GM21447 (cell line): ENCODE data around the gene PCBD1.

ENCODE experiments used
- ATAC-seq: cut with Tn5 transposase; IDR thresholded peaks from one replicate; pipeline ENCODE4 v1.9.1; 2021; ENCODE audit not compliant: unreplicated experiment

PCBD1 gene

GRCh38 chr10:70836319-70836718, 52.0 kb downstream of the PCBD1 start:
- no peak for ATAC-seq

GRCh38 chr10:70834441-70835151, 53.8 kb downstream of the PCBD1 start:
- no peak for ATAC-seq

DNA sequence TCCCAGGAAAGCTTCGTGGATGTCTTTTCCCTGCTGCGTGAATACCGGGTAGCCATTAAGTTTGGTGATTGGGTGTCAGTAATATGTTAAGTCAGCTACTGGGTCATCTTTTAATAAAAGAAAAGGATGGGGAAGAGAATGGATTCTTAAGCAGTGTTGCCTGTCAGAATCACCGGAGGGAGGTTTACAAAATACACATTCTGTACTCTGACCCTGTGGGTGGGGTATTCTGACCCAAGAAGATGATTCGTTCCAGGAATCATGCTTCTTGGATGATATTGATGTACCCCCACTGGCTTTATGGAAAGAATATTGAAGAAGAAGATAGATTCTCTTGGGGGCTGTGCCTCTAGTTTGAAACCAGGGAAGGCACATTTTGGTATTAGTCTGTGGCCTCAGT, 54.3 kb downstream of the PCBD1 start:
- no peak for ATAC-seq

- no peak for ATAC-seq
These were observed 54.8 kb downstream of the PCBD1 start for GRCh38 chr10:70833601-70834000.
